GM12801 (cell line): ENCODE results near the gene LTA4H.

Experiments used
- TF ChIP-seq, protein P1 (sequence below): IDR thresholded peaks from one replicate; pipeline ENCODE4 v1.5.1; 2011; ENCODE audit warnings: control low read depth; ENCODE audit not compliant: insufficient read length; ENCODE audit errors: extremely low read depth

Gene LTA4H

GRCh38 chr12:96047229-96048211 is 12.1 kb upstream of the LTA4H start:
- TF ChIP-seq, protein P1, sequence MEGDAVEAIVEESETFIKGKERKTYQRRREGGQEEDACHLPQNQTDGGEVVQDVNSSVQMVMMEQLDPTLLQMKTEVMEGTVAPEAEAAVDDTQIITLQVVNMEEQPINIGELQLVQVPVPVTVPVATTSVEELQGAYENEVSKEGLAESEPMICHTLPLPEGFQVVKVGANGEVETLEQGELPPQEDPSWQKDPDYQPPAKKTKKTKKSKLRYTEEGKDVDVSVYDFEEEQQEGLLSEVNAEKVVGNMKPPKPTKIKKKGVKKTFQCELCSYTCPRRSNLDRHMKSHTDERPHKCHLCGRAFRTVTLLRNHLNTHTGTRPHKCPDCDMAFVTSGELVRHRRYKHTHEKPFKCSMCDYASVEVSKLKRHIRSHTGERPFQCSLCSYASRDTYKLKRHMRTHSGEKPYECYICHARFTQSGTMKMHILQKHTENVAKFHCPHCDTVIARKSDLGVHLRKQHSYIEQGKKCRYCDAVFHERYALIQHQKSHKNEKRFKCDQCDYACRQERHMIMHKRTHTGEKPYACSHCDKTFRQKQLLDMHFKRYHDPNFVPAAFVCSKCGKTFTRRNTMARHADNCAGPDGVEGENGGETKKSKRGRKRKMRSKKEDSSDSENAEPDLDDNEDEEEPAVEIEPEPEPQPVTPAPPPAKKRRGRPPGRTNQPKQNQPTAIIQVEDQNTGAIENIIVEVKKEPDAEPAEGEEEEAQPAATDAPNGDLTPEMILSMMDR: no peak

GRCh38 chr12:96046543-96047228 is 11.3 kb upstream of the LTA4H start:
- TF ChIP-seq, protein P1: no peak

GRCh38 chr12:96045566-96045965 is 10.2 kb upstream of the LTA4H start:
- TF ChIP-seq, protein P1: no peak

- TF ChIP-seq, protein P1: no peak
Observed at GRCh38 chr12:96044943-96045290, 9.5 kb upstream of the LTA4H start.

- TF ChIP-seq, protein P1: no peak
Observed at GRCh38 chr12:96044017-96044942, 8.9 kb upstream of the LTA4H start.

DNA sequence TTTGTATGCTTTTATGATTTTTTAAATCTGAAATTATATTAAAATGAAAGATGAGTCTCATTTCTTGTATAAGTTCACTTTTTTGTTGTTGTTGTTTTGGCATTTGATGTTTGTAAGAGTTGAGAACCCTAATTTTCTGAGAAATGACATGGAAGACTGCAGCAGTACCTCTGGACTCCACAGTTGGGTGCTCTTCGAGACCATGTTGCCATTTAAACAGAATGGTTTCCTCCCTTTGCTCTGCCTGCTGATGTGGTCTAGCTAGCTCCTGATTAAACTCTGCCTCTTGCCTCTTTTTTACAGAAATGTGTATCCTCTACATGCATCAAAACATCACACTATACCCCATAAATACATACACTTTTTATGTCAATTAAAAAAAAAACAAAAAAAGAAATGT is 5.8 kb upstream of the LTA4H start:
- TF ChIP-seq, protein P1: no peak
